C4-2B (cell line): ENCODE results near the gene PTPRS.

Source experiments
- CTCF ChIP-seq: fragments of 450-650 bp; conservative IDR thresholded peaks from 2 replicates; pipeline ENCODE4 v1.5.1; 2017; ENCODE audit warnings: mild to moderate bottlenecking
- ZFX ChIP-seq: fragments of 450-650 bp; IDR thresholded peaks from 2 replicates; pipeline ENCODE4 v1.6.1; 2017

- TF ChIP-seq CTCF, result no peak
- no peak for TF ChIP-seq ZFX
These were observed 10.3 kb downstream of the PTPRS start for GRCh38 chr19:5330307-5330720.
